Activated T-helper 17 cell treated with anti-CD3 and anti-CD28 coated beads, Interleukin-2, amount 50 U/mL, for 72 hours (primary cell): ENCODE results near the gene SWAP70. TPM values are rescaled to one million over a fixed set of nuclear protein-coding genes. Genes with fewer than 3 reads are reported as not detected.
"Not testable (repeated sequence)": the region's sequence is repeated elsewhere in the genome, so short reads cannot be mapped to it uniquely, and the experiment has no call there.

Experiments used
- ATAC-seq: fragments of 150-1000 bp; cut with Tn5 transposase; replicated peaks from 2 replicates; pipeline ENCODE4 v1.10.0; 2021; ENCODE audit warnings: mild to moderate bottlenecking, moderate library complexity
- H3K27ac Mint-ChIP-seq: one replicate; pipeline ENCODE4 v1.8.0; 2022; ENCODE audit warnings: mixed read lengths
- H3K27me3 Mint-ChIP-seq: one replicate; pipeline ENCODE4 v1.8.0; 2022; ENCODE audit warnings: mixed read lengths
- H3K36me3 Mint-ChIP-seq: one replicate; pipeline ENCODE4 v1.8.0; 2022; ENCODE audit warnings: low read depth, mild to moderate bottlenecking, mixed read lengths
- H3K4me1 Mint-ChIP-seq: one replicate; pipeline ENCODE4 v1.8.0; 2022; ENCODE audit warnings: mixed read lengths
- H3K4me3 Mint-ChIP-seq: one replicate; pipeline ENCODE4 v1.8.0; 2022; ENCODE audit warnings: mild to moderate bottlenecking, mixed read lengths
- H3K9me3 Mint-ChIP-seq: one replicate; pipeline ENCODE4 v1.8.0; 2022; ENCODE audit warnings: mixed read lengths
- total RNA-seq, 2 donors: library from RNA; stranded (reverse); gene quantifications; one replicate each; pipeline ENCODE4 v1.2.3, GENCODE V29; 2022

SWAP70 gene
- total RNA-seq, 2 donors from 2014 or later: 5.4 to 8.2 TPM

- H3K9me3 Mint-ChIP-seq: peaks cover 10% of the 10 kb centered on the region
- H3K4me1 Mint-ChIP-seq: no peaks in the 10 kb centered on the region
- no peak overlapping the region for H3K4me3 Mint-ChIP-seq
- H3K36me3 Mint-ChIP-seq: peaks cover 10% of the 10 kb centered on the region
- no peak for ATAC-seq
- no peaks in the 10 kb centered on the region for H3K27me3 Mint-ChIP-seq
- H3K27ac Mint-ChIP-seq: no peak overlapping the region
These were observed 72.5 kb downstream of the SWAP70 start for GRCh38 chr11:9736365-9736764.

GRCh38 chr11:9738116-9738515 lies 74.2 kb downstream of the SWAP70 start:
- no peak for ATAC-seq
- Mint-ChIP-seq H3K36me3 (peaks cover 10% of the 10 kb centered on the region), H3K4me1 (no peaks in the 10 kb centered on the region), H3K27me3 (no peaks in the 10 kb centered on the region), H3K9me3 (peaks cover 10% of the 10 kb centered on the region), H3K4me3 (no peak overlapping the region), H3K27ac (no peak overlapping the region)

GRCh38 chr11:9738707-9739106 lies 74.8 kb downstream of the SWAP70 start:
- peak overlapping the region; percentile 71 for H3K27ac Mint-ChIP-seq
- H3K27me3 Mint-ChIP-seq: no peaks in the 10 kb centered on the region
- H3K4me1 Mint-ChIP-seq: no peaks in the 10 kb centered on the region
- ATAC-seq: no peak
- H3K36me3 Mint-ChIP-seq: peaks cover 10% of the 10 kb centered on the region
- H3K4me3 Mint-ChIP-seq: no peak overlapping the region
- peaks cover 10% of the 10 kb centered on the region for H3K9me3 Mint-ChIP-seq

- no peaks in the 10 kb centered on the region for H3K27me3 Mint-ChIP-seq
- ATAC-seq: no peak
- H3K9me3 Mint-ChIP-seq: peaks cover 10% of the 10 kb centered on the region
- peaks cover 10% of the 10 kb centered on the region for H3K36me3 Mint-ChIP-seq
- no peak overlapping the region for H3K4me3 Mint-ChIP-seq
- peak overlapping the region; percentile 71 for H3K27ac Mint-ChIP-seq
- no peaks in the 10 kb centered on the region for H3K4me1 Mint-ChIP-seq
These were observed 75.4 kb downstream of the SWAP70 start for GRCh38 chr11:9739123-9739900.

GRCh38 chr11:9740202-9740883 lies 76.5 kb downstream of the SWAP70 start:
- no peaks in the 10 kb centered on the region for H3K27me3 Mint-ChIP-seq
- H3K9me3 Mint-ChIP-seq: peaks cover 8% of the 10 kb centered on the region
- no peak overlapping the region for H3K4me3 Mint-ChIP-seq
- H3K36me3 Mint-ChIP-seq: peaks cover 7% of the 10 kb centered on the region
- ATAC-seq: no peak
- H3K27ac Mint-ChIP-seq: peak overlapping the region; percentile 1
- H3K4me1 Mint-ChIP-seq: no peaks in the 10 kb centered on the region

GRCh38 chr11:9741260-9741659 lies 77.4 kb downstream of the SWAP70 start:
- no peak overlapping the region for H3K4me3 Mint-ChIP-seq
- no peaks in the 10 kb centered on the region for H3K27me3 Mint-ChIP-seq
- H3K36me3 Mint-ChIP-seq: no peaks in the 10 kb centered on the region
- no peaks in the 10 kb centered on the region for H3K4me1 Mint-ChIP-seq
- no peak for ATAC-seq
- peaks cover 6% of the 10 kb centered on the region for H3K9me3 Mint-ChIP-seq
- no peak overlapping the region for H3K27ac Mint-ChIP-seq

- not testable (repeated sequence) for H3K36me3 Mint-ChIP-seq, H3K4me1 Mint-ChIP-seq, ATAC-seq, H3K4me3 Mint-ChIP-seq, H3K27me3 Mint-ChIP-seq, H3K27ac Mint-ChIP-seq, H3K9me3 Mint-ChIP-seq
These were observed 79.6 kb downstream of the SWAP70 start for GRCh38 chr11:9743512-9743911.

GRCh38 chr11:9745411-9746211 lies 81.7 kb downstream of the SWAP70 start:
- H3K27me3 Mint-ChIP-seq: no peaks in the 10 kb centered on the region
- H3K4me1 Mint-ChIP-seq: no peaks in the 10 kb centered on the region
- no peak overlapping the region for H3K27ac Mint-ChIP-seq
- no peak for ATAC-seq
- H3K4me3 Mint-ChIP-seq: no peak overlapping the region
- no peaks in the 10 kb centered on the region for H3K36me3 Mint-ChIP-seq
- no peaks in the 10 kb centered on the region for H3K9me3 Mint-ChIP-seq

GRCh38 chr11:9747229-9747628 lies 83.4 kb downstream of the SWAP70 start:
- no peaks in the 10 kb centered on the region for H3K36me3 Mint-ChIP-seq
- no peaks in the 10 kb centered on the region for H3K9me3 Mint-ChIP-seq
- no peaks in the 10 kb centered on the region for H3K27me3 Mint-ChIP-seq
- no peak overlapping the region for H3K4me3 Mint-ChIP-seq
- ATAC-seq: no peak
- H3K27ac Mint-ChIP-seq: no peak overlapping the region
- H3K4me1 Mint-ChIP-seq: no peaks in the 10 kb centered on the region

GRCh38 chr11:9747828-9748227 lies 84.0 kb downstream of the SWAP70 start:
- Mint-ChIP-seq H3K4me1 (no peaks in the 10 kb centered on the region), H3K27ac (peak overlapping the region; percentile 36), H3K36me3 (no peaks in the 10 kb centered on the region), H3K27me3 (no peaks in the 10 kb centered on the region), H3K4me3 (no peak overlapping the region), H3K9me3 (no peaks in the 10 kb centered on the region)
- no peak for ATAC-seq

GRCh38 chr11:9748361-9748970 lies 84.6 kb downstream of the SWAP70 start:
- Mint-ChIP-seq H3K27me3 (no peaks in the 10 kb centered on the region), H3K4me1 (peaks cover 5% of the 10 kb centered on the region), H3K36me3 (no peaks in the 10 kb centered on the region), H3K27ac (peak overlapping the region; percentile 36), H3K4me3 (no peak overlapping the region), H3K9me3 (no peaks in the 10 kb centered on the region)
- ATAC-seq: peak; percentile 94

GRCh38 chr11:9750551-9750950 lies 86.7 kb downstream of the SWAP70 start:
- H3K27ac Mint-ChIP-seq: no peak overlapping the region
- no peak for ATAC-seq
- H3K4me1 Mint-ChIP-seq: peaks cover 5% of the 10 kb centered on the region
- H3K4me3 Mint-ChIP-seq: no peak overlapping the region
- H3K27me3 Mint-ChIP-seq: no peaks in the 10 kb centered on the region
- no peaks in the 10 kb centered on the region for H3K9me3 Mint-ChIP-seq
- H3K36me3 Mint-ChIP-seq: no peaks in the 10 kb centered on the region

GRCh38 chr11:9752091-9752490 lies 88.2 kb downstream of the SWAP70 start:
- peaks cover 6% of the 10 kb centered on the region for H3K4me1 Mint-ChIP-seq
- H3K4me3 Mint-ChIP-seq: no peak overlapping the region
- peak; percentile 31 for ATAC-seq
- H3K36me3 Mint-ChIP-seq: no peaks in the 10 kb centered on the region
- peak overlapping the region; percentile 48 for H3K27ac Mint-ChIP-seq
- H3K27me3 Mint-ChIP-seq: no peaks in the 10 kb centered on the region
- no peaks in the 10 kb centered on the region for H3K9me3 Mint-ChIP-seq

GRCh38 chr11:9753021-9753420 lies 89.1 kb downstream of the SWAP70 start:
- Mint-ChIP-seq H3K27ac (peak overlapping the region; percentile 95), H3K36me3 (no peaks in the 10 kb centered on the region), H3K9me3 (no peaks in the 10 kb centered on the region), H3K27me3 (no peaks in the 10 kb centered on the region), H3K4me1 (peaks cover 8% of the 10 kb centered on the region), H3K4me3 (peak overlapping the region; percentile 73)
- peak; percentile 59 for ATAC-seq
